Subcutaneous abdominal adipose tissue (tissue), 5 donors: ENCODE results near the gene ITIH3.

Source experiments
- H3K27ac ChIP-seq: one replicate; pipeline ENCODE4 v1.7.0; 2013; ENCODE audit warnings: low read depth, mild to moderate bottlenecking, inconsistent platforms, low read length, moderate library complexity
- H3K27me3 ChIP-seq, 5 donors: one replicate each; pipeline ENCODE4 v1.7.0; 2013; ENCODE audit warnings: low read length in 5 of 5, inconsistent platforms in 1 of 5; ENCODE audit not compliant: control insufficient read depth in 5 of 5, insufficient read depth in 4 of 5
- H3K36me3 ChIP-seq, 5 donors: one replicate each; pipeline ENCODE4 v1.7.0; 2013; ENCODE audit warnings: low read length in 5 of 5; ENCODE audit not compliant: control insufficient read depth in 5 of 5, insufficient read depth in 5 of 5
- H3K4me1 ChIP-seq, 5 donors: one replicate each; pipeline ENCODE4 v1.7.0; 2013; ENCODE audit warnings: low read length in 5 of 5, mild to moderate bottlenecking in 3 of 5, moderate library complexity in 1 of 5; ENCODE audit not compliant: control insufficient read depth in 5 of 5, insufficient read depth in 5 of 5
- H3K4me3 ChIP-seq, 5 donors: one replicate each; pipeline ENCODE4 v1.7.0; 2013; ENCODE audit warnings: low read length in 5 of 5, low read depth in 1 of 5
- H3K9ac ChIP-seq, 5 donors: one replicate each; pipeline ENCODE4 v1.7.0; 2013; ENCODE audit warnings: low read length in 5 of 5, mild to moderate bottlenecking in 4 of 5, moderate library complexity in 3 of 5
- H3K9me3 ChIP-seq, 5 donors: one replicate each; pipeline ENCODE4 v1.7.0; 2013; ENCODE audit warnings: low read length in 5 of 5; ENCODE audit not compliant: control insufficient read depth in 5 of 5
- donor health status: healthy.
- donor health status: healthy.
- donor health status: healthy.
- donor health status: healthy.
- donor health status: healthy.

ITIH3 gene

GRCh38 chr3:52793702-52794611 lies 639 bp upstream of the ITIH3 start:
- H3K27me3 ChIP-seq, result peaks cover 0 to 4% (median 2%) of the 10 kb centered on the region in 5 donors
- H3K4me3 ChIP-seq, result no peak overlapping the region
- H3K9me3 ChIP-seq, result no peaks in the 10 kb centered on the region
- no peaks in the 10 kb centered on the region for H3K36me3 ChIP-seq
- H3K4me1 ChIP-seq, result no peaks in the 10 kb centered on the region
- H3K27ac ChIP-seq, result no peak overlapping the region
- no peak overlapping the region for H3K9ac ChIP-seq

GRCh38 chr3:52795298-52795900 lies 803 bp downstream of the ITIH3 start:
- H3K9ac ChIP-seq, result no peak overlapping the region
- H3K27me3 ChIP-seq, result peaks cover 0 to 3% (median 2%) of the 10 kb centered on the region in 5 donors
- H3K4me3 ChIP-seq, result no peak overlapping the region
- H3K4me1 ChIP-seq, result no peaks in the 10 kb centered on the region
- no peak overlapping the region for H3K27ac ChIP-seq
- H3K36me3 ChIP-seq, result no peaks in the 10 kb centered on the region
- H3K9me3 ChIP-seq, result no peaks in the 10 kb centered on the region

GRCh38 chr3:52796411-52796810 lies 1.8 kb downstream of the ITIH3 start:
- Histone ChIP-seq H3K4me3 (no peak overlapping the region), H3K27ac (no peak overlapping the region), H3K27me3 (peaks cover 0 to 2% (median 0%) of the 10 kb centered on the region in 5 donors), H3K9ac (no peak overlapping the region), H3K4me1 (no peaks in the 10 kb centered on the region), H3K36me3 (no peaks in the 10 kb centered on the region), H3K9me3 (no peaks in the 10 kb centered on the region)

GRCh38 chr3:52798376-52798977 lies 3.9 kb downstream of the ITIH3 start:
- no peaks in the 10 kb centered on the region for H3K27me3 ChIP-seq
- no peaks in the 10 kb centered on the region for H3K9me3 ChIP-seq
- H3K9ac ChIP-seq, result no peak overlapping the region
- no peak overlapping the region for H3K27ac ChIP-seq
- H3K36me3 ChIP-seq, result no peaks in the 10 kb centered on the region
- H3K4me3 ChIP-seq, result no peak overlapping the region
- no peaks in the 10 kb centered on the region for H3K4me1 ChIP-seq

- no peaks in the 10 kb centered on the region for H3K4me1 ChIP-seq
- no peaks in the 10 kb centered on the region for H3K36me3 ChIP-seq
- no peak overlapping the region for H3K4me3 ChIP-seq
These were observed 4.4 kb downstream of the ITIH3 start for GRCh38 chr3:52798978-52799476.

GRCh38 chr3:52800079-52800478 lies 5.5 kb downstream of the ITIH3 start:
- Histone ChIP-seq H3K4me3 (no peak overlapping the region), H3K4me1 (no peaks in the 10 kb centered on the region), H3K9me3 (no peaks in the 10 kb centered on the region), H3K27me3 (no peaks in the 10 kb centered on the region), H3K9ac (no peak overlapping the region), H3K36me3 (no peaks in the 10 kb centered on the region), H3K27ac (no peak overlapping the region)

More at GRCh38 chr3:52798978-52799476, 4.4 kb downstream of the ITIH3 start:
- Histone ChIP-seq H3K9me3 (no peaks in the 10 kb centered on the region), H3K27me3 (no peaks in the 10 kb centered on the region), H3K9ac (no peak overlapping the region), H3K27ac (no peak overlapping the region)

GRCh38 chr3:52801839-52802238 lies 7.2 kb downstream of the ITIH3 start:
- Histone ChIP-seq H3K36me3 (no peaks in the 10 kb centered on the region), H3K4me3 (no peak overlapping the region), H3K27ac (no peak overlapping the region), H3K27me3 (peaks cover 0 to 4% (median 3%) of the 10 kb centered on the region in 5 donors), H3K9me3 (no peaks in the 10 kb centered on the region), H3K9ac (no peak overlapping the region), H3K4me1 (no peaks in the 10 kb centered on the region)

GRCh38 chr3:52805270-52806039 lies 10.9 kb downstream of the ITIH3 start:
- no peak overlapping the region for H3K4me3 ChIP-seq
- no peak overlapping the region for H3K27ac ChIP-seq
- no peak overlapping the region for H3K9ac ChIP-seq
- H3K9me3 ChIP-seq, result no peaks in the 10 kb centered on the region
- H3K27me3 ChIP-seq, result peaks cover 0 to 17% (median 8%) of the 10 kb centered on the region in 5 donors
- no peaks in the 10 kb centered on the region for H3K36me3 ChIP-seq
- no peaks in the 10 kb centered on the region for H3K4me1 ChIP-seq

GRCh38 chr3:52809149-52809548 lies 14.6 kb downstream of the ITIH3 start:
- H3K4me3 ChIP-seq, result no peak overlapping the region
- H3K4me1 ChIP-seq, result no peaks in the 10 kb centered on the region
- H3K9me3 ChIP-seq, result no peaks in the 10 kb centered on the region
- peaks cover 0 to 17% (median 8%) of the 10 kb centered on the region in 5 donors for H3K27me3 ChIP-seq
- no peaks in the 10 kb centered on the region for H3K36me3 ChIP-seq
- H3K9ac ChIP-seq, result no peak overlapping the region
- H3K27ac ChIP-seq, result no peak overlapping the region
